ENCODE results near the gene SORCS1. TPM values are rescaled to one million over a fixed set of nuclear protein-coding genes. Genes with fewer than 3 reads are reported as not detected.

SORCS1 gene
- polyA plus RNA-seq, 3 donors, result 0.09 TPM; not detected in 2

- Histone ChIP-seq H3K4me1 (ENCODE audit: control insufficient read depth in 1 of 2, insufficient read depth in 2 of 2, low read length in 2 of 2) (no peaks in the 10 kb centered on the region), H3K4me3 (replicated peaks in 1 of 3; ENCODE audit: low read depth in 2 of 3, low read length in 3 of 3) (no peak overlapping the region), H3K27ac (ENCODE audit: low read depth in 1 of 2, low read length in 2 of 2) (no peak overlapping the region), H3K4me2 (replicated peaks; ENCODE audit: extremely low read depth, low read length, poor library complexity, severe bottlenecking) (no peak overlapping the region), H3K36me3 (replicated peaks in 1 of 2; ENCODE audit: control insufficient read depth in 1 of 2, insufficient read depth in 2 of 2, low read length in 2 of 2) (no peaks in the 10 kb centered on the region), H2AFZ (ENCODE audit: insufficient read depth, low read depth, low read length, poor library complexity, severe bottlenecking) (no peak overlapping the region), H3K79me2 (ENCODE audit: insufficient read depth, low read length) (no peaks in the 10 kb centered on the region), H3K9ac (ENCODE audit: insufficient read depth, low read length, poor library complexity, severe bottlenecking) (no peak overlapping the region), H4K20me1 (ENCODE audit: insufficient read depth, low read length) (no peaks in the 10 kb centered on the region), H3K27me3 (ENCODE audit: control insufficient read depth in 2 of 2, insufficient read depth in 2 of 2, low read length in 2 of 2) (no peaks in the 10 kb centered on the region), H3K9me3 (replicated peaks in 1 of 2; ENCODE audit: control insufficient read depth in 1 of 2, insufficient read depth in 1 of 2, low read length in 2 of 2) (no peaks in the 10 kb centered on the region)
- H3K4me1 Mint-ChIP-seq, result no peaks in the 10 kb centered on the region
- intact Hi-C loops (cut with micrococcal nuclease), result no loop called here
- H3K27ac Mint-ChIP-seq, result no peak overlapping the region
- H3K36me3 Mint-ChIP-seq, result no peaks in the 10 kb centered on the region
- no peak for DNase-seq
- H3K9me3 Mint-ChIP-seq, result peaks cover 0 to 7% (median 2%) of the 10 kb centered on the region in 7 donors
- H3K4me3 Mint-ChIP-seq, result no peak overlapping the region
- TF ChIP-seq, protein P1, sequence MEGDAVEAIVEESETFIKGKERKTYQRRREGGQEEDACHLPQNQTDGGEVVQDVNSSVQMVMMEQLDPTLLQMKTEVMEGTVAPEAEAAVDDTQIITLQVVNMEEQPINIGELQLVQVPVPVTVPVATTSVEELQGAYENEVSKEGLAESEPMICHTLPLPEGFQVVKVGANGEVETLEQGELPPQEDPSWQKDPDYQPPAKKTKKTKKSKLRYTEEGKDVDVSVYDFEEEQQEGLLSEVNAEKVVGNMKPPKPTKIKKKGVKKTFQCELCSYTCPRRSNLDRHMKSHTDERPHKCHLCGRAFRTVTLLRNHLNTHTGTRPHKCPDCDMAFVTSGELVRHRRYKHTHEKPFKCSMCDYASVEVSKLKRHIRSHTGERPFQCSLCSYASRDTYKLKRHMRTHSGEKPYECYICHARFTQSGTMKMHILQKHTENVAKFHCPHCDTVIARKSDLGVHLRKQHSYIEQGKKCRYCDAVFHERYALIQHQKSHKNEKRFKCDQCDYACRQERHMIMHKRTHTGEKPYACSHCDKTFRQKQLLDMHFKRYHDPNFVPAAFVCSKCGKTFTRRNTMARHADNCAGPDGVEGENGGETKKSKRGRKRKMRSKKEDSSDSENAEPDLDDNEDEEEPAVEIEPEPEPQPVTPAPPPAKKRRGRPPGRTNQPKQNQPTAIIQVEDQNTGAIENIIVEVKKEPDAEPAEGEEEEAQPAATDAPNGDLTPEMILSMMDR (IDR thresholded peaks at IDR 0.05), result no peak
- peaks cover 0 to 3% (median 1%) of the 10 kb centered on the region in 3 donors for H3K27me3 Mint-ChIP-seq (ENCODE audit: low read depth in 3 of 3)
- WGBS (ENCODE audit: insufficient coverage), result no CpG with 5 or more reads among the region's 6 CpGs
Measured at GRCh38 chr10:107085665-107086525, 78.6 kb downstream of the SORCS1 start.

DNA sequence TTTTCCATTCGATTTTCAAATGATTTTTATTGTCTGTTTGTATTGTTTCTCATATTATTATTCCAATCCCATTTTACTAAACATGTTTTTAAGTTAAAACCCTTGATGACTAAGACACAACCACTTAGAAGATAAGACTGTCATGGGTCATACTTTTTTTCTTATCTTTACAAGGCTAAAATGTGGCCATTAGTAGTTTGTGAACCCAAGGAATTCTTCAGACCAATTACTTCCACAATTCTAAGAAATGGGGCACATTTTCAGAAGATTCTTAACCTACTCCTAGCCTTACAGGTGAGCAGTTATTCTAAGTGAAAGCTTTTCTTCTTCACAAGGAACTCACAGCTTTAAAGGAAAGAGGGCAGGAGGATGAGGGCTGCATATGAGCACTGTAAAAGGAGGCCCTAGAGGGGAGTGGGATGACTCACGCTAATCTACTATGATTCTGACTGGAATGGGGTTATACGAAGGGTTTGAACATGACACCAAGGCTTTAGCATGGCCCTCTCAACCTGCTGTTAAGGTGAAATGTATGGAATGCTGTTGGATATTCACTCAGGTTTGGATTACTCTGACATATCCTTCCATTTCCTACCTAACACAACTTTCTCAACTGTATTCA, 81.0 kb downstream of the SORCS1 start:
- H2AFZ ChIP-seq (ENCODE audit: insufficient read depth, low read depth, low read length, poor library complexity, severe bottlenecking), result no peak overlapping the region
- DNase-seq, result no peak
- no peak overlapping the region for H3K4me2 ChIP-seq (replicated peaks; ENCODE audit: extremely low read depth, low read length, poor library complexity, severe bottlenecking)
- no peaks in the 10 kb centered on the region for H3K36me3 ChIP-seq (replicated peaks in 1 of 2; ENCODE audit: control insufficient read depth in 1 of 2, insufficient read depth in 2 of 2, low read length in 2 of 2)
- H3K4me3 ChIP-seq (replicated peaks in 1 of 3; ENCODE audit: low read depth in 2 of 3, low read length in 3 of 3), result no peak overlapping the region
- Mint-ChIP-seq H3K4me1 (no peaks in the 10 kb centered on the region), H3K9me3 (peaks cover 0 to 7% (median 0%) of the 10 kb centered on the region in 7 donors), H3K4me3 (no peak overlapping the region), H3K36me3 (no peaks in the 10 kb centered on the region), H3K27ac (no peak overlapping the region), H3K27me3 (ENCODE audit: low read depth in 3 of 3) (peaks cover 0 to 3% (median 3%) of the 10 kb centered on the region in 3 donors)
- intact Hi-C loops (cut with micrococcal nuclease), result no loop called here
- H3K79me2 ChIP-seq (ENCODE audit: insufficient read depth, low read length), result no peaks in the 10 kb centered on the region
- H3K27me3 ChIP-seq (ENCODE audit: control insufficient read depth in 2 of 2, insufficient read depth in 2 of 2, low read length in 2 of 2), result no peaks in the 10 kb centered on the region
- H3K27ac ChIP-seq (ENCODE audit: low read depth in 1 of 2, low read length in 2 of 2), result no peak overlapping the region
- TF ChIP-seq, protein P1 (IDR thresholded peaks at IDR 0.05), result no peak
- no peaks in the 10 kb centered on the region for H4K20me1 ChIP-seq (ENCODE audit: insufficient read depth, low read length)
- no peak overlapping the region for H3K9ac ChIP-seq (ENCODE audit: insufficient read depth, low read length, poor library complexity, severe bottlenecking)
- no peaks in the 10 kb centered on the region for H3K9me3 ChIP-seq (replicated peaks in 1 of 2; ENCODE audit: control insufficient read depth in 1 of 2, insufficient read depth in 1 of 2, low read length in 2 of 2)
- no peaks in the 10 kb centered on the region for H3K4me1 ChIP-seq (ENCODE audit: control insufficient read depth in 1 of 2, insufficient read depth in 2 of 2, low read length in 2 of 2)
- WGBS (ENCODE audit: insufficient coverage), result no CpG with 5 or more reads among the region's 3 CpGs

Data from CD14-positive monocyte (primary cell).